OCI-M2 (cell line): Measurements from ENCODE around the gene FAM120A.

Experiments
- DNase-seq: peaks from one replicate; lab custom pipeline; 2025; ENCODE audit not compliant: unreplicated experiment; lab: John Stamatoyannopoulos, UW

Gene FAM120A

DNA sequence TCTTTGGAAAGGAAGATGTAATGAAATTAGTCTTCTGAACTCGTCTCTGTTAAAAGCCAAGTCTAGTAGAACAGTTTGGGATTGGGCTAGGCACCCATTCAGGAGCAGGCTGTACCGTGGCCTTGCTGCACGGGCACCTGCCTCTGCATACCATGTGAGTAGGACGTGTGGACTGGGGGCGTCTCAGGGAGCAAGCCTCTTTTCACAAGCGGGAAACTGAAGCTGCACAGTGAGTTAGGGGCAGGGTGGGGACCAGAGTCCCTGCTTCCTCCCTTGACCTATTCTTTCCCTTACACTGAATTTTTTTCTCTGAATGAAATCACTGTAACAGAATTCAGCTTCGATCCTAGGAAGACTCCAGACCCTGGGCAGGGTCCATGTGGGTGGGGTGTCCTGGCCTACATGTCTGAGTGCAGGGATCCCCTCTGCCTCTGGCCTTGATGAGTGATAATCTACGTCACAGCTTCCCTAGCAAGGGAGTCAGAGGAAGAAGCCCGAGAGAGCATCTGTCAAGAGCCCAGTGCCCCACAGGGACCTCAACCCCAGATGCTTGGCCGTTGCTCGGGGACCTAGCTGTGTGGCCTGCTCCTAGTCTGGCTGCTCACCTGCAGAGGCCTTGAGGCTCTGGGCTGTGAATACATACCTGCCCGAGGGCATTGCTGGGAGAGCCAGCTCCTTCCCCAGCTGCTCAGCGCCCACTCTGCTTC, 140.0 kb downstream of the FAM120A start:
- no peak for DNase-seq

DNA sequence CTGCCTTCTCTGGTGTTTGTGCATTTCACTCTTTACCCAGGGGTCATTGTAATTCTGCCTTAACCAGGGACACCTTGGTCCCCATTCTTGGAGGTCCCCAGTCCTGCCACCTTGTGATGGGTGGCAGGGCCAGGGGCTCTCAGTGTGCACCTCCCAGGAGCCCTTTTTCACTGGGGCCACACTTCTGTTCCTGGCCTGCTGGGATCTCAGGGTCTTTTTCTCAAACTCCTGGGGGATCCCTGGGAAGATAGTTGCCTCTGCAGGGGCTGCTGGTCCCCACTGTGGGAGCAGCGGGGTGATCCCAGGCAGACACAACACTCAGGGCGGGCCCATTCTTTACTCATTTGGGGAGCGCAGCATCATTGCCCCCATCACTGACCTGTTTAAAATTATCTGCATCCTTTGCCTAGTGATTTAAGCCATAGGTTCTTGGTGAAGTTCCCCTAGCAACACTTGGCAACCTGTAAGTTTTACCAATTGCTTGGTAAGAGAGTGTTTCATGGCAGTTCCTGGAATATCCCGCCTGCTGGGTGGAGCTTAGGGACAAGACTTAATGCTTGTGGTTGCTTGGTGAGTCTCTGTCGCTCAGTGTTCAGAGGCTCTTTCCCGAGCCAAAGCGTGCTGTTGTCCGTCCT, 140.6 kb downstream of the FAM120A start:
- no peak for DNase-seq

DNA sequence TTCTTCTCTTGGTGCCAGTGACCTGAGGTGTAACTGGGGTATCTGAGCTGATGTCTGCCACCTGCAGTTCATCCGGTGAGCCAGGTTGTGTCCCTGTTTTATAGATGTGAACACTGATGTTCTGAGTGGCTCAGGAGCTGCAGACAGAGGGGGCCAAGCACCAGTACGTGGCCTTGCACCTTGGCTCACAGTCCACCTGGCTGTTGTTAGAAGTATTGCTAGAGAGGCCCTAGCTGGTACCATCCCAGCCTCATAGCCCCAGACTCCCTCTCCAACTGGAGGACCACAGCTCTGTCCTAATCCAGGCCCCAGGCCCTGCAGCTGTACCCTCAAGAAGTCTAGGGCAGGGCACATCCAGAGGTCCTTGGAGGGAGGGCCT, 141.1 kb downstream of the FAM120A start:
- DNase-seq: no peak

DNA sequence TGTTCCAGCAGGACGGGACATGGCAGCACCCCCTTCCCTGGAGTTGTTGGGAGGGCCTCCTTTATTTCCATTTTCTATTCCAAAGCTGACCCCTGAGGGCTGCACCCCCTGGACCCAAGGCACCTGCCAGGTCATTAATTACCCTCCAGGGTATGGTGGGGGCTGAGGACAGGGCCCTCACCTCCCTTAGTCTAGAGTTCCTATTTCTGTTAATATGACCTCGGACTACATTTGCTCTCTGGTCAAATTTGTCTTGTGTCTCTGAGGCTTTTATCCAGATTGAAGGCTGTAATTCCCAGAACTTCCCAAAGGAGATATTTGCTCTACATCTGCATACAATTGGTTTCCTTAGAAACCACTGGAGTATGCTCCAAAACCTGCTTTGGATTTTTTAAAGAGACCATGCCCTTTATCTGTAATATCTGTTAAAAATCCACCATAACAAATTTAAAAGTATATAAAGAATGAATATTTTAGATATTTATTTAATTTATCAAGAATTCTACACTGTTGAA, 141.7 kb downstream of the FAM120A start:
- DNase-seq: no peak

DNA sequence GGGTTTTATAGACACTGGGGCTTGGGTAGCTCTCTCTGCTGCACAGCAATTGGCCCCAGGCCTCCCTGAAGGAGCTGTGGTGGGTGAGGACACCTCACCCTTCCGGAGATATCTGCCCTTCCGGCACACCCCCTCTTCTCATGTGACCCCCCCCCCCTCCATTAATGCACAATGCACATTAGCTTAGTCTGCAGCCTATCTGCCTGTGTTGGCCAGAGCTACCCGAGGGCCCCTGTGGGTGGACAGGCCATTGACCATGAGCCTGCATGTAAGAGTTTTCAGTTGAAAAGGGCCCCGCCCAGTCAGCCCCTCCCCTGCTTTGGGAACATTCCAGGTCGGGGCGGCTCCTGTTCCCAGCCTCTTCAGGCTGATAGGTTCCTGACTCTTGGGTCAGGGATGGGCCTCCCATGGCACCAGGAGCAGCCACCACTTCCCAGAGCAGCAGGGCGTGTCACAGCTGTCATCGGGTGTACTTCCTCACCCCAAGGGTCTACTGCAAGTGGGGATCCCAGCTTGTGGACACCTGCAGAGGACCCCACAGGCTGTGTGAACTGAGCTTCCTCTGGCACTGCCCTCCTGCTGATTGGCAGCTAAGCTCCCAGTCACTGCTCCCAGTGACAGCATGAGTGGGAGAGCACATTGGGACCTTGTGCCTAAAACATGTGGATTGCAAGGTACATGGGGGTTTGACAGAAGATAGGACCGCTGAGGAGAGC, 142.7 kb downstream of the FAM120A start:
- DNase-seq: no peak

DNA sequence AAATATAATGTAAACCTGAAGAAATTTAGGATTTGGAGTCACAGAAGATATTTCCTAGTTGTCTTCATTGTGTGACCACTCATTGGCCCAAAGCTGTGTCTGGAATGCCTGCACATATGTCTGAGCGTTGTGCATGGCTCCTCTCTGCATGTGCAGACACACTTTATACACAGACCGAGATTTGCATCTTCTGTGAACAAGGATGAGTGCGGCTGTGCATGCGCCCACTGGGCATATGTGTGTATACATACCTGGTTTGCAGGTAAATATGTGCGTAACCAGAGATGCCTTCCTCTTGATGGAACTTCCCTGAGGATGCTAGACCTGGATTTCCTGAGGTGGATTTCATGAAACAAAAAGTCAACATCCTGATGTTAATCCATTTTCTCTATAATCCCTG, 144.0 kb downstream of the FAM120A start:
- no peak for DNase-seq

DNA sequence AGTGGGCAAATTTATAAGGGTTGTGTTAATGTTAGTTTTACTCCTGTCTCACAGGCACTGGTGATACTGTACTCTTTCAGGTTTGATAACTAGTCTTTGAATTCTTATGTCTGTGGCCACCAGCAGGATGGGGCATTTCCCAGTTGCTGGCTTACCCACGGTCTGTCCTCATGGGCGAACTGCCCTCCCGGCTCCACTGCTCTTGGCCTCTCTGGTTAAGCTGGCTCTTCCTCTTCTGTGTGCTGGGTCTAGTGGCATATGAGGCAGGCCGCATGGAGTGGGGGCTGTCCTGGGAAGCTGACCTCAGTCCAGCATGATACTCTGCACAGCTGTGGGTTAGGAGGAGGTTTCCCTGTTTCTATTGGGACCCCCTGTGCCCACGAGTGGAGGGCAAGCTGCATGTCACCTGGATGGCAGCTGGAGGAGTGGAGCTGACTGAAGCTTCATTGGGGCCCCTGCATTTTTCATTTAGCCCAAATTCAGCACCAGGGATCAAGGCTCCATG, 144.4 kb downstream of the FAM120A start:
- DNase-seq: no peak

DNA sequence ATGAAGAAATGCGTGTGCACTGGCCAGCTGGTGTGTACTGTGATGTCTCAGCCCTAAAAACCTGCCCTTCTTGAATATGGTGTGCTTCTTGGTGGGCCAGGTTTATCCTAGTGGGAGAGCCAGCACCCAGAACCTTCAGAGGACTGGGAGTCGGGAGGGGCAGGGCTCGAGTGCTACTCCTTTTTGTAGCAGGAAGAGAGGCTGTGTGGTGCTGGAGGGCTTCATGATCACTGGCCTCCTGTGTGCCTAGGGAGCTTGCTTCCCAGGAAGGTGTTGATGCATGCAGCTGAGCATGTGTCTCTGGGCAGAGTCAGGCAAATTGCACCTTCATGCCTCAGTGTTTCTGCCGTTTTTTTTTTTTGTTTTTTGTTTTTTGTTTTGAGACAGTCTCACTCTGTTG, 144.9 kb downstream of the FAM120A start:
- no peak for DNase-seq

DNA sequence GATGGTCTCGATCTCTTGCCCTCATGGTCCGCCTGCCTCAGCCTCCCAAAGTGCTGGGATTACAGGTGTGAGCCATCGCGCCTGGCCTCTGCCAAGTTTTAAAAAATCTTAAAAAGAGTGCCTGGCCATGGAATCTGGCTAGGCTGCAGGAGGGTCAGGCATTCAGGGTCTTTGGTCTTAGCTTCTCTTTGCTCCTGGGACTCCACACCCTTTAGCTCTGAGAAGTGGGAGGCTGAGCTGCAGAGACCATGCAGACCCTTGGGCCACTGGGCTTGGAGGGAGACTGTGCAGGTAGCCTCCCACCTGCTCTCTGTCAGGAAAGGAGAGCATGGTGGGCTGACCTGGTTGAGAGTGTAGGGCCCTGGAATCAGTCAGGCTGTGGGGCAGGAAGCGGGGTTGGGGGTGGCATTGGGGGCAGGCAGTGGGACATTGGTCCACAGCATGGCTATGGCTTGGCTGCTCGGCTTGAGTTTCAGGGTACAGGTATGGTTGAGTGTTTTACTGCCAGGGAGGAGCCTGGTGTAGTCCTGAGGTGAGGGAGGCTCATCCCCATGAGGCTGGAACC, 145.7 kb downstream of the FAM120A start:
- no peak for DNase-seq

DNA sequence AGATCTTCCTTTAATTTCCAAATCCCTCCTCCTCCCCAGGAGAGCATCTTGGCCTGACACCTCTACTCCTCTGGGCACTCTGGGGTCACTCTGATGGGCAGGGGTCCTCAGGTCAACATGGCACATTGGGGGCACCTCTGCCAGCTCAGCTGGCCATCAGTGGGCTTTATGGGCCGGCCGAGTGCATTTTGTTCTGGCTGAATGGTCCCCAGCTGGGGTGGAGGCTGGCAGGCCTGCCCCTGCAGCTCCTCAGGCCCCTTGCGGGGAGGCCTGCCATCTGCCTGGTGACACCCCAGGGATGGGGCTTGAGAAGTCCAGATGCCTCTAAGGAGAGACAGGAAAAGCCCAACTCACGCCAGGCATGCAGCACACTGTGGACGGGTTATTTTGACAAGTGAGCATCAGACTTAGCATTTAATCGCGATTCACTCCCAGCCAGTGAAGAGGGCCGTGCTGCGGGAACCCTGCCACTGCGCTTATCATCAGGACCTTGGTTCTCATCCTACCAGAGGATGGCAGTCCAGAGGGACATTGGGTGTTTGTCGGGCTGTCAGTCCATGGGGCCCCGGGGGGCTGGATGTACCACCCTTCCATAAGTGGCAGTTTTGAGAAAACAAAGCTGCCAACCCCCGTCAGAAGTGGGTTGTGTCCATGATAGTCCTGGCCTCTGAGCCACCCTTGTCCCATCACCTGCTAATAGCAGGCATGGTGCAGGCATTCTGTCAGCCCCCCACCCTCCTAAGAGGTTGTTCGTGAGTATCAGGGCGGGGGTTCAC, 146.6 kb downstream of the FAM120A start:
- DNase-seq: no peak

DNA sequence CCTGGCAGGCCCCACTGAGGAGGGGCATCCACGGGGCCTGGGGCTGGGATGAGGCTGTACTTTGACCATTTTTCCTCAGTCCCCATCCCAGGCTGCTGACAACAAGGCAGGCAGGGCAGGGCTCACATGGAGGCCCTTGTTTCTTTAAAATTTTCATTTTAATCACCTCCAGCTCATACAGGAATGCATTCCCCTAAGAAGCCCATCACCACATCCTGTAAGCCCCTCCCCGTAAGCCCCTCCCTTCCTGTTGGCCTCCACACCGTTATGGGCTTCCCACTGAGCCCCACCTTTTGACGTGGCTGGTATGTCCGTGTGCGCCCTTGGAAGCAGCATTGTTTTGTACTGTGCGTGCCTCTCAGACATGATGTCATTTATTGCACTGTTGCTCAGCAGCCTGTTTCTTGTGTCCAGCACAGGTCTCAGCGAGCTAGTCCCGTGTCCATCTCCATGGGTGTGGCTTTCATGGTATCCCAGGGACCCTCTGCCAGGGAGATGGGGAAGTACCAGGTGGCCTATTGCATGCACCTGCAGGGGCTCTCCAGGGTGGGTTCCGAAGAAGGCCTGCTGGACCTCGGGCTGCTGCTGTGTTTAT, 147.3 kb downstream of the FAM120A start:
- DNase-seq: no peak

DNA sequence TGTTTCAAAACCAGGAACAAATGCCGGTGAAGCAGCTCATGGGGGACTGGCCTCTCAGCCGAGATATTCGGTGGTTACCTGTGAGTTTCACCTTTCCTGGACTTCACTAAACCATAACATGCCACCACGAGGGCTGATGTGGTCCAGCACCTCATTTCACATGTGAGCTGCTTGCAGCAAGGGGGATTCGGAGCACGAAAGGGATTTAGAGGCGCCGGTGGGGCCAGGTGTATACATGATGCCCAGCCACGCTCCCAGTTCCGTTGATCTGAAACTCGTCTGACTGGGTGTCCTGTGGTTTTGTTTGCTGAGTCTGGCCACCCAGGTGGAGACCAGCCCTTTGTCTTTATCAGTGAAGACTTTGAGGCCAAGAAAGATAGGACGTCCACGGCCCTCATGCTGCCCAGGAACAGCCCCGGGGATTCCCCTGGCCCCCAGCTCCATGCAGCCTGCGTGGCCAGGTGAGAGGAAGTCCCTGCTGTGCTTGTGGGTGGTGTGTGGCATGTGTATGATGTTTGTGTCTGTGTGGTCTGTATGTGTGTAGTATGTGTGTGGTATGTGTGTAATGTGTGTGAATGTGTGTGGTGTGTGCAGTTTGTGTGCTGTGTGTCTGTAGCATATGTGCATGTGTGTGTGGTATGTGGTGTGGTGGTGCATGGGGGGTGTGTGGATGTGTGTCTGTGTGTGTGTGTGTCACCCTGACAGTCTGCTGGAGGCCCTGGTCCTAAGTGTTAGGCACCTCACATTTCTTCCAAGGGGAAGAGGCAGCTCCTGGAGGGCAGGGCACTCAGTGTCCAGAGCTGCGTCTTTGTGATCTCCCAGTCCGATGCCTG, 148.3 kb downstream of the FAM120A start:
- DNase-seq: no peak

DNA sequence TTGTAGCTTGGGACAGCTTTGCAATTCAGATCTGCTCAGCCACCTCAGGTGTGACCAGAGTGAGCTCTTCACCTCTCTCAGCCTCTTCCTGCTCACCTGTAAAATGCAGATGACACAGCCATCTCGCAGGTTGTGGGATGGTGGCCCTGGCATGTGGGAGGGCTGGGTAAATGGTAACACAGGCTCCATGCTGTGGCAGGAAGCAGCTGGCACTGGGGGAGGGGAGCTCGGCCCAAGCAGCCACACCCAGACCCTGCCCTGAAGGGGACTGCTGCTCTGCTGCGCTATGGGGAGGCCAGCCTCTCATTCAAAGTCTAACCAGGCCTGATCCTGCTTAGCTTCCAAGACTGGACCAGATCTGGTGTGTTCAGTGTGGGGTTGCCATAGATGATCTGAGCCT, 149.0 kb downstream of the FAM120A start:
- DNase-seq: no peak

DNA sequence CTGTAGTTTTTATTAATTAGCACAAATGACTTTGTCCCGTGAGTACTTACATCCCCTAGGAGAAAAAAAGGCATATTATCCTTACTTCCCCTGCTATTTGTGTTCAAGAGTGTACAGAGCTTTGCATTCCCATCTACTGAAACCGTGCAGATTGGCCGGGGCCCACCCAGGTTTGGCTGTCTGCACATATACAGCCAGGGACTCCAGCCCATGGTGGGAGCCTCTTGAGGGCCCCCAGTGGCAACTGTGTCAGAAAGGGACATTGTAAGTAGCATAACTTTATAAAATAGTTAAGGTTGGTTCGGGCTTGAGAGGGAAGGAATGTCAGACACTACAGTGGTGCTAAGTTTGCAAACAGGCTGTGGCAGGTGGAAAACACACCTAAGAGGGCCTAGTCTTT, 149.6 kb downstream of the FAM120A start:
- no peak for DNase-seq

DNA sequence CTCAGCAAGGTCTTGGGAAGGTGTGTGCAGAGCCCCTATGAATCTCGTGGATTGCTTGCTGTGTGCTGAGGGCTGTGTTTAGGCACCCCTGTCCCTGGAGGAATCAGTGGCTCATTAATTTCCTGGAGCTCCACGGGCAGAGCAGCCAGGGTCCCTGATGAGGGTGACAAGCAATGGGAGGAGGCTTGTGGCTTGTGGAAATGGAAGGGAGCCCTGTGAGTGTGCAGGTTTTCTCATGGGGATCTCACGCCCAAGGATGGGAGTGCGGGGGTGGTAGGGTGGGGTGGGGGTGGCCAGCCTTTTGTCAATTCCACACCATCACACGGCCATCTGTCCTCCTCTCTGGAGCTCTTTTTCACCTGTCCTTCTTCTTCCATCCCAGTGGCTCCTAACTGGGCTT, 150.2 kb downstream of the FAM120A start:
- no peak for DNase-seq

DNA sequence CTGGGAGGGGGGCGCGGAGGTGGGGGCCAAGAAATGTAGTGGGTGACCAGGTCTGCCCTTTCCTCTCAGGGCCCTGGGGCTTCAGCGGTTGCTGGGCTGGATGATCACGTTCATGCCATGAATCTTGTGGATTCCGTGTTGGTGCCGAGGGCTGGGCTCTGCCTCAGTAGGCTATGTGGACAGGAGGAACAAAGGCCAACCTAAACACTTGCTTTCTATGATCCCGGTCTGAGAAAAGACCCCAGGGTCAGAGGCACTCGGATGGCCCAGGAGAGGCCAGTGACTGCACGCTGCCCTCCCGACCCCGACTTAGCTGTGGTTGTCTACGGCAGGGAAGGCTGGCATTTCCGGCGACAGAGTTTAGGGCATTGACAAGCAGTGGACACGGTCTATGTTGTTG, 151.5 kb downstream of the FAM120A start:
- no peak for DNase-seq

DNA sequence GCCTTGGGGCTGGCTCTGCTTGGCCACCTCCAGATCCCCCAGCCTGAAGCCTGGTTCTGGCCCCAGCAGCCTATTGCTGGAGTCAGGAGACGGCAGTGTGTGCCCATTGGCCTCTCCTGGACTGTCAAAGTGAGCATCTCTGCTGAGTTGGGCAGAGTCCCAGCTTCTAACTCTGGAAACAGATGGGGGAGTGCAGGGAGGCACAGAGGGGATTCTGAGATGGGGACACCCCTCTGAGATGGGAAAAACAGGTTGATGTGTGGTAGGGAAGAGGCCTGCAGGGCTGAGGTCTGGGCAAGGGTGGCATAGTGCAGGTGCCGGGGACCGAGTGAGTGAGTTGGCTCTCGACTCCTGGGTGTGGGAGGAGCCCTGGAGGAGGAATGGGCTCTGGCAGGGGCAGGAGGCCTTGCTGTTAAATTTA, 152.4 kb downstream of the FAM120A start:
- no peak for DNase-seq

DNA sequence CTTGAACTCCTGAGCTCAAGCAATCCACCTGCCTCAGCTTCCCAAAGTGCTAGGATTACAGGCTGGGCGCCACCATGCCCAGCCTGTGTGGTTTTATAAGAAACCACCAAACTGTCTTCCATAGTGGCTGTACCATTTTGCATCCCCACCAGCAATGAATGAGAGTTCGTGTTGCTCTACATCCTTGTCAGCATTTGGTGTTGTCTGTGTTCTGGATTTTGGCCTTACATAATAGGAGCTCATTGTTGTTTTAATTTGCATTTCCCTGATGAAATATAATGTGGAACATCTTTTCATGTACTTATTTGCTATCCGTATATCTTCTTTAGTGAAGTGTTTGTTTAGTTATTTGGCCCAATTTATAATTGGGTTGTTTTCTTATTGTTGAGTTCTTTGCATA, 154.7 kb downstream of the FAM120A start:
- no peak for DNase-seq

DNA sequence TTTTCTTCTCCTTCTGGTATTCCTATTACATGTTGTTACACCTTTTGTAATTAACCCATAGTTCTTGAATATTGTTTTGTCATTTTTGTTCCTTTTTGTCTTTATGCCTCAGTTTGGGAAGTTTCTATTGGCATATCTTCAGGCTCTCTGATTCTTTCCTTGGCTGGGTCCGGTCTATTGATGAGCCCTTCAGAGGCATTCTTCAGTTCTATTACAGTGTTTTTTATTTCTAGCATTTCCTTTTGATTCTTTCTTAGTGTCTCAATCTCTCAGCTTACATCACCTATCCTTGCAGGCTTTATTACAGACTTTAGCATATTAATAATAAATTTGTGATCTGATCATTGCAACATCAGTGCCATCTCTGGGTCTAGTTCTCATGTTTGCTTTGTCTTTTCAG, 158.7 kb downstream of the FAM120A start:
- no peak for DNase-seq
